Fibroblast of skin of left quadriceps (primary cell): ENCODE results near the gene SMIM31.
A peak's percentile ranks its signal among the peaks of the same experiment; 100 is the strongest.

Experiments
- DNase-seq, 2 experiments: peaks; one replicate each; pipeline ENCODE4 v3.0.0-alpha.2; 2013; ENCODE audit warnings: low read depth in 2 of 2

Gene SMIM31

DNA sequence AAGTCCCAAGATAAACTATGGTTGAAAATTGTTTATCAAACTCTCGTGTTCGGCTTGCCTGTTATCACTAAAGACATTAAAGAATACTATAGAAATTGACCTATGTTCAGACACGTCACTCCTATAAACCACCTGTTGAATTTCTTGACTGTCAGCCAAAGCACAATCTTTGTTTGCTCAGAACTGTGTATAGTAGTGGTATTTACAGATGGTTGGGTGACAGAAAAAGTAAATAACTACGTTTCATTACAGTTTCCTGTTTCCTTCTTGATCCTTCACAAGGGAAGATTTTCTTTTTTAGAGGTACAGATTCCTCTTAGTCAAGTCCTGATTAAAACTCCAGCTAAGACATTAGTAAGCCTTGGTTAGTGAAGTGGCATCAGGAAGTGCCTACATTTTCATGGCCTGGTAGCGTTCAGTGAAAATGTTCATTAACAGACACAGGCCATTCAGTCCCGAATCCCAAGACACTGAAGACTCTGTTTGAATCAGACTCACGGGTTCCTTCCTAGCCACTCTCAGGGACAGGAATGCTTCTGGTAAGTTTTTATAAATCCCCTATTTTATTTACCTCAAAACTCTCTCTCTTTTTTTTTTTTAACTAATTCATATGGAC lies at the start of gene SMIM31:
SMIM31 (plus strand) TSS at position 259 of the 616 bp plus-strand sequence. CDS start 16,313 bp downstream, outside the sequence.
- no peak for DNase-seq

DNA sequence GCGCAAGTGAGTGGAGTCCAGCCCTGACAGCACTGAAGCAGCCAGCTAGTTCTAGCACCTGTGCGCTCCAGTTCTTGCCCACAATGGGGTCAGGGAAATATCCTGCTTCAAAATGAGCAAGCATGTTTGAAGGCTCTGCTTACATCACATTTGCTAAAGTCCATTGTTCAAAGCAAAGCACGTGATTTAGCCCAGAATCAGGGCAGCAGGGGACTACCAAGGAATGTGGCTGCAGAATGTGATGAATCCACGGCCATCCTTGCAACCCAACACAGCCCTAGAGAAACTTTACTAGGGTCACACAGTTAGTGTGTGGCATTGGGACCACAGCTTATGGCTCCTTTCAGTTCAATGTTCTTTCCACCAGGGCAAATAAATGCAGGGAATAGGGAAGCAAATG lies 47.3 kb upstream of the SMIM31 start:
- DNase-seq = no peak

DNA sequence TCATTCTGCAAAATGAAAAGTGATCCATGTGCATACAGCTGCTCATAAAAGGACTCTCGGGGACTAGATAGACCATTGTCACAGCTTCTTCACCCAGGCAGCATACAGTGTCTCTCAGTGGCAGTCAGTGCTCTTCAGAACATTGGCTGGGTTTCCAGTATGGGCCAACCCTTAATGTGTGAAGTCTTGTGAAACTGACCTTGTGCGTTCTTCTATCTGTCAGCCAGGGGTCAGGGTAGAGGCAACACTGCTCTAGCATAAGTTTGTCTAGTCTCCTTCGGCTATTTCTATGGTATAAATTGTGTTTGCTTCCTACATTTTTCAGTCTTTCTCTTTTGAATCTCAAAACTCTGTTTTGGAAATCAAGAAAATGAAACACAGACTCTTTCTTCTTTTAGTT lies 37.0 kb upstream of the SMIM31 start:
- no peak for DNase-seq

GRCh38 chr4:164718827-164719226 lies 35.1 kb upstream of the SMIM31 start:
- DNase-seq = no peak

DNA sequence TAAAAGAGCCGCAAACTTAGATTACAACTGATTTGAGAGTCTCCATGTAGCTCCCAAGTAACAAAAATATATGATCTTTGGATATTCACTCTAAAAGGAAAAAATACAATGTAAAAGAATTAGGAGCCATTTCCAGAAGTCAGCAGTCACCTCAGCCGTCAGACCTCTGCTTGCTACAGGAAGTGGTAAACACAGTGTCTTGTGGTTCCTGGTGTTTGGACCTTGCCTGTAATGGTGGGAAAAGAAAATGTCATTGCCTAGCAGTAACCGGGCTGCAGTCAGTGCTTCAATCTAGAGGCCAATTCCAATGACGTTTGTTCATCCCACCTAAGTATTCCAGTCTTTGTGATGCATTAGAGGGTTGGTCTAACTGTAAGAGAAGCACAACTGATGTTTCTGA lies 28.9 kb upstream of the SMIM31 start:
- DNase-seq = no peak

DNA sequence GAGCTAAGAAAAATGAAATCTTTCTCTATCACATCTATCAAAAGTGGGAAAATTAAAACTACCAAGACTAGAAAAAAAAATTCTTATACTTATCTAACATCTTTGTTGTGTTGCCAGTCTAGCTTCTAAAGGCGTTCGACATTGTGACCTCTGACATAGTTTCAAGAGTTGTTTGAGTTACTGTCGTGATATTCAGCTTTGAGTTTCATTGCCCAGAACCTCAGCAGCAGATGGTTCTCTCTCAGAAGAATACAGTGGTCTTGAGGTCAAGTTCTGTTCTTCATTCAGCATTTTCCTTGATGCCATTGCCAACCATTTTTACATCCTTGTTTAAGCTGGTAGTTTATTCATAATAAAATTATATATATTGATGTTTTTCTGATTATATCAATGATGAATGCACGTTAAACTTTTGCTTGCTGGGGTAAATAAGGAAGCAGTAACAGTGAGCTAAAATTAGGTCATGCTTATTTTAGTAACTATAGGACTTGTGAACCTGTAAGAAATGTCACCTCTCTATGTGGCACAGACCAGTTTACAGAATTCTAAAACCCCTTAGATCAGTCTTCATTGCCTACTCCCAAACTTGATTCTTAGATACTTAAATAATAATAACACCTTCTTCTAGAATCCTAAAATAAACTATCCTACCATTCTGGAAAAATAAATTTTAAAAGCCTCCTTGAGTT lies 23.1 kb upstream of the SMIM31 start:
- DNase-seq = no peak

DNA sequence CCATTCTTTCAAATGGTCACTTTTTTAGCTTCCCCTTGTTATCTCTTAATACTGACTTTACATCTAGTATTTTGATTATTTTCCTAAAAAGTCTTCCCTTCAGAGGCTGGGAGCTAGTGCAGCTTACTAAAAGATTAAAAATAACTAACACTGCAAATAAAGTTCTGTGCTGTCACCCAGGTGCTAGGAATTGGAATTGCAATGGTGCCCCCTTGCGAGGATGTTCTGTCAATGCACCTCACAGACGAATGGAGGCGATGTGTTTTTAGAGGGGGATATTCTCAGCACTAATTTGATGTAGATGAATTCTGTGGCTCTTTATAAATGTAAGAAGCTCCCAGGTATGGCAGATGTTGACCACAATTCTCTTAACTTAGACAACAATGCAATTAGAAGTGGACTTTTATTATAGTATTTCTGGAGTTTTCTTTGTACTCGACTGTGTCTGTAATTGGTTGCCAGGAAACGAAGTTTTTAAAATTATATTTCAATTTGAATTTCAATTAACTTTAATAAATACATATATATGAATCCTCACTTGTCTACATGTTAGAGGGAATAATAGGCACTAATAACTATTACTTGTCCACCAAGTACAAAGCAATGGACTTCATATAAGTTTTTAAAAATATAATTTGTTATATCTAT lies 22.0 kb upstream of the SMIM31 start:
- peak in 1 of 2 experiments; percentile 10 for DNase-seq

DNA sequence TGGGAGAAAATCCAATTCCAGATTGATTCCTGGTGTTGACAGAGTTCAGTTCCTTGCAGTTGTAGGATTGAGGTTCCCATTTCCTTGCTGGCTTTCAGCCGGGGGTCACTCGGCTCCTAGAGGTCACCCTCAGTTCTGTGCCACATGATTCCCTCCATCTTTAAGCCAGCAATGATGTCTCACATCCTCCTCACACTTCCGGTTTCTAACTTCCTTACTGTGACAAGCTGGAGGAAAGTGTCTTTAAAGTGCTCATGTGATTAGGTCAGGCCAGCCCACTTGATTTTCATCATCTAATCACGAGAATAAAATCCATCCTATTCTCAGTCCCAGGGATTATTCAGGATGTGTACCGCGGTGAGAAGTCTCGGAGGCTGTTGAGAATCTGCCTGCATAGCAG lies 19.4 kb upstream of the SMIM31 start:
- no peak for DNase-seq

DNA sequence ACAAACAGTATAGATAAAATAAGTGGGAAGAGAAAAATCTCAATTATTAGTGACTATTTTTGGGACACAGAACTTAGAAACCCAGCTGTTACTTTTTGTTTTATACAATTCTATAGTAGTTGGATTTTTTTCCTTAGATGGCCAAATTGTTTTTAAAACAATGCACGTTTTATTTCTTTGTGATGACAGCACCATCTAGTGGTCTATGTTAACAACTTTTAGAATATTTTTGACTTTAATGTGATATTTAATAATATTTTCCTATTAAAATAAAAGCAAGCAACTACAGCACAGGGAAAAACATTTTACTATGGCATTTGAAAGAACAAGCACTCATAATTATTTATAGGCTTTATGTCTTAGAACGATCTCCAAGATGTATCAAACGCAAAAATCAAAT lies 5.6 kb upstream of the SMIM31 start:
- no peak for DNase-seq

- no peak for DNase-seq
These were observed 1.5 kb downstream of the SMIM31 start for GRCh38 chr4:164755432-164755831.

GRCh38 chr4:164756686-164757085 lies 2.8 kb downstream of the SMIM31 start:
- no peak for DNase-seq

DNA sequence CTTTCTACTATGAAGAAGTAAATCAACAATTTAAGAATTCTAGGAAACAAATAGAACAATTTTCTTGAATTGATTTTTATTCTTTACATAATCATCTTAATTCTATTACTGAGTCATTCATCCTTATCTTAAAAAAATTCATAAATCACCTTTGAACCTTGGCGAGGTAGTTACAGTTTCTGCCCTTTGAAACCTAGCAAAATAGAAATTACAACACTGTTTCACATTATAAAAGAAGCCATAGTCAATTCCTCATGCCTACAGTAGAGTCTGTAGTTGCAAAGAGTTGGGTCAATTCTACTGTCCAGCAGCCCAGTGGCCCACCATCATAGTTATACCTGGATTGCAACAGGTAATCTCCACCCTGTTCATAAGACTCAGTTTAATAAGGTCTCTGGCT lies 7.3 kb downstream of the SMIM31 start:
- DNase-seq = no peak

GRCh38 chr4:164761746-164762275 lies 7.9 kb downstream of the SMIM31 start:
- DNase-seq = no peak

GRCh38 chr4:164765096-164765495 lies 11.2 kb downstream of the SMIM31 start:
- no peak for DNase-seq

DNA sequence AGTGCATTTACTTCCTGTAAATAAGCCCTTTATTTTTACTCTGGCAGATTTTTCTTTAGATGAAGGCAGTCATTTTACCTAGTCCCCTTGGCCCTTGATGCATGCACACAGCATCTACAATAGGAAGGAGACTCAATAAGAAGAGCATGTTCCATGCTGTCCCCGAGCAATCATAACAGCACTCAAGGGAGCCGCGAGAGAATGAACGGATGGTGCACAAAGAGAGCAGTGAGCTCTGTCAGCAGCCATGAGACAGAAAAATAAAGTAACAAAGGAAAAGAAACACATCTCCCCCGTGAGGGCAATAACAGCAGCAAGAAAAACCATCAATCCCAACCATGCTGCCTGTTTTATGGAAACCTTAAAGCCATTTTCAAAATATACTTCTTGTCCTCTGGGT lies 11.9 kb downstream of the SMIM31 start:
- no peak for DNase-seq

- DNase-seq = no peak
These were observed 14.6 kb downstream of the SMIM31 start for GRCh38 chr4:164768516-164768915.

- no peak for DNase-seq
These were observed 16.2 kb downstream of the SMIM31 start for GRCh38 chr4:164770010-164770724.

GRCh38 chr4:164771088-164771487 lies 17.2 kb downstream of the SMIM31 start:
- DNase-seq = no peak

GRCh38 chr4:164772076-164772475 lies 18.1 kb downstream of the SMIM31 start:
- DNase-seq = no peak

GRCh38 chr4:164779080-164779479 lies 25.1 kb downstream of the SMIM31 start:
- no peak for DNase-seq

GRCh38 chr4:164779811-164780216 lies 25.9 kb downstream of the SMIM31 start:
- DNase-seq = peak; percentile 5 to 7

DNA sequence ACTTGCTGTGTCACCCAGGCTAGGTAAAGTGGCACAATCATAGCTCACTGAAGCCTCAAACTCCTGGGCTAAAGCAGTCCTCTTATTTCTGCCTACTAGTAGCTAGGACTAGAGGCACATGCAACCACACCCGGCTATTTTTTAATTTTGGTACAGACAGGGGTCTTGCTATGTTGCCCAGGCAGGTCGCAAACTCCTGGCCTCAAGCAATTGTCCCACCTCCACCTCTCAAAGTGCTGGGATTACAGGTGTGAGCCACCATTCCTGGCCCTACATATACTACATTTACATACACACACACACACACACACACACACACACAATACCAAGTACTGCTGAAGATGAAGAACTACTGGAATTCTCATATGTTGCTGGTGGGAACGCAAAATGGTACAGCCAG lies 26.9 kb downstream of the SMIM31 start:
- DNase-seq = no peak
